Measurements from ENCODE around the gene CLEC2L. TPM values are rescaled to one million over a fixed set of nuclear protein-coding genes. Genes with fewer than 3 reads are reported as not detected.

The CLEC2L gene
- total RNA-seq, 1 experiment from 2014 or later = not detected

DNA sequence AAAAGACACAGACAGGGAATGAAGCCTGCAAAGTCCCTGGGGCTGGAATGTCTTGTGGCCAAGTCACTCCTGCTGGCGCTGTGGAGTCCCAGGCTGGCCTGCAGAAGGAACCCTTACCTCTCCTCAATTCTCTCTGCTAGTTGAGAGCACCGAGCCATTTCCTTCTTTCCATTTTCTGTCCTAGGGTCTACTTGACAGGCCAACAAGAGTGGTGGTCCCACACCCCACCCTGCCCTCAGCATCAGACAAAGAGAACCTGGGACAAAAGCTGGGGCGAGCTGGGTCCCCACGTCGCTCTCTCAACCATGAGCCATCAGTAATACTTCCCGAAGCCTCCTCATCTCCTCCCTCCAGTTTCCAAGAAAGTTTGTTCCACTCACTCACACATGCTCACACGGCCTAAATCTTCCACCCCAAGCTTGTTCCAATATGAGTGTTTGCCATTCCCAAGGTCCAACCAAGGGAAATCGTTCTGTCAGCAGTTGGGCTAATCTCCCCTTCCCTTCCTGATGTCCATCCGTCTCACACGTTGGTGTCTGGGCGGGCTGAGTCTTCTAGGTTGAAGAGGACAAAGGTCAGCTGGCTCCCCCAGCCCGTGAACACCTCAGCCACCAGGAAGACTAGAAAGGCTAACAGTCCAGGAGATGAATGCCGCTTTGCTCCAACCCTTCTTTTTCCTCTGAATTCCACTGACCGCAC is 44.3 kb downstream of the CLEC2L start:
- H3K9me3 ChIP-seq (ENCODE audit: control insufficient read depth in 1 of 2, insufficient read depth in 1 of 2, low read depth in 1 of 2, low read length in 2 of 2) = no peaks in the 10 kb centered on the region
- H3K9ac ChIP-seq (ENCODE audit: low read length) = no peak overlapping the region
- no peaks in the 10 kb centered on the region for H3K79me2 ChIP-seq (ENCODE audit: insufficient read depth, low read length)
- no peaks in the 10 kb centered on the region for H3K4me1 ChIP-seq (ENCODE audit: control insufficient read depth in 1 of 2, insufficient read depth in 2 of 2, low read length in 2 of 2)
- H3K4me3 ChIP-seq (replicated peaks in 1 of 2; ENCODE audit: low read depth in 1 of 2, low read length in 2 of 2) = no peak overlapping the region
- H3K27ac ChIP-seq (ENCODE audit: low read depth, low read length) = no peak overlapping the region
- POLR2A ChIA-PET = no interaction called here
- RAD21 ChIA-PET (ENCODE audit: low non-redundant PET in 1 of 2, low total read pairs in 2 of 2, uncharacterized antibody in 2 of 2, unreplicated experiment in 2 of 2) = no interaction called here
- H4K20me1 ChIP-seq (ENCODE audit: insufficient read depth) = no peaks in the 10 kb centered on the region
- no peaks in the 10 kb centered on the region for H3K36me3 ChIP-seq (ENCODE audit: control insufficient read depth in 1 of 2, insufficient read depth in 2 of 2, low read length in 2 of 2)
- no peak overlapping the region for H2AFZ ChIP-seq (ENCODE audit: low read depth, low read length, poor library complexity, severe bottlenecking)
- intact Hi-C loops (cut with micrococcal nuclease) = no loop called here
- ATAC-seq (no peak), DNase-seq (ENCODE audit: low read depth, low spot score) (no peak)
- TF ChIP-seq YY1 (IDR thresholded peaks at IDR 0.05; ENCODE audit: extremely low read depth, insufficient replicate concordance, low read depth, low read length) (no peak), SRF (IDR thresholded peaks at IDR 0.05; ENCODE audit: low read depth) (no peak), JUND (IDR thresholded peaks at IDR 0.05) (no peak), POLR2A (IDR thresholded peaks at IDR 0.05; ENCODE audit: borderline replicate concordance, extremely low read depth, insufficient read depth, insufficient read length) (no peak), CBX3 (IDR thresholded peaks at IDR 0.05; ENCODE audit: low read depth) (no peak), SP1 (IDR thresholded peaks at IDR 0.05; ENCODE audit: low read depth) (no peak)
- H3K4me2 ChIP-seq (ENCODE audit: low read length) = no peak overlapping the region
- H3K27me3 ChIP-seq (ENCODE audit: insufficient read depth, low read length) = no peaks in the 10 kb centered on the region
- CTCF ChIA-PET = no interaction called here
- H3K9me2 ChIP-seq (ENCODE audit: insufficient read depth) = no peaks in the 10 kb centered on the region
- no TSS peak for BruUV-seq (replicated peaks)

DNA sequence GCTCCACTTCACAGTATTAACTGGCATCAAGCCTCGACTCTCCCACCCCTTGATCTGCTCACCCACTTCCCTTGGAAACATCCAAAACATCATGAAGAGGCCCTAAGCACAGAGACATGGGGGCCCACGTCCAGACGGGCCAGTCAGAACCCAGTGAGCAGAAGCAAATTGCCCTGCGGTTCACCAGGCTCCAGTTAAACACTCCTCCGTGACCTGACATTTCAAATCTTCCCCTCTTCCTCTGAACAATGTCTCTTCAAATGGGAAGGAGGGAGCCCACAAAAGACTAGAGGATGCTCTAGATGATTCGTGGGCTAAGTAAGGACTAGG is 44.8 kb downstream of the CLEC2L start:
- H3K27ac ChIP-seq (ENCODE audit: low read depth, low read length) = no peak overlapping the region
- no peak overlapping the region for H3K4me3 ChIP-seq (replicated peaks in 1 of 2; ENCODE audit: low read depth in 1 of 2, low read length in 2 of 2)
- H4K20me1 ChIP-seq (ENCODE audit: insufficient read depth) = no peaks in the 10 kb centered on the region
- H3K79me2 ChIP-seq (ENCODE audit: insufficient read depth, low read length) = no peaks in the 10 kb centered on the region
- H3K9ac ChIP-seq (ENCODE audit: low read length) = no peak overlapping the region
- no TSS peak for BruUV-seq (replicated peaks)
- no peaks in the 10 kb centered on the region for H3K36me3 ChIP-seq (ENCODE audit: control insufficient read depth in 1 of 2, insufficient read depth in 2 of 2, low read length in 2 of 2)
- no peaks in the 10 kb centered on the region for H3K4me1 ChIP-seq (ENCODE audit: control insufficient read depth in 1 of 2, insufficient read depth in 2 of 2, low read length in 2 of 2)
- no peaks in the 10 kb centered on the region for H3K9me3 ChIP-seq (ENCODE audit: control insufficient read depth in 1 of 2, insufficient read depth in 1 of 2, low read depth in 1 of 2, low read length in 2 of 2)
- ChIA-PET POLR2A (no interaction called here), CTCF (no interaction called here), RAD21 (ENCODE audit: low non-redundant PET in 1 of 2, low total read pairs in 2 of 2, uncharacterized antibody in 2 of 2, unreplicated experiment in 2 of 2) (no interaction called here)
- no peaks in the 10 kb centered on the region for H3K9me2 ChIP-seq (ENCODE audit: insufficient read depth)
- no peak overlapping the region for H2AFZ ChIP-seq (ENCODE audit: low read depth, low read length, poor library complexity, severe bottlenecking)
- H3K27me3 ChIP-seq (ENCODE audit: insufficient read depth, low read length) = no peaks in the 10 kb centered on the region
- DNase-seq (ENCODE audit: low read depth, low spot score) (no peak), ATAC-seq (no peak)
- intact Hi-C loops (cut with micrococcal nuclease) = no loop called here
- no peak overlapping the region for H3K4me2 ChIP-seq (ENCODE audit: low read length)
- TF ChIP-seq TCF7L2 (IDR thresholded peaks at IDR 0.05; ENCODE audit: borderline replicate concordance, extremely low read depth, insufficient read depth, insufficient read length) (no peak), JUND (IDR thresholded peaks at IDR 0.05) (no peak), EGR1 (IDR thresholded peaks at IDR 0.05; ENCODE audit: low read depth) (no peak), SP1 (IDR thresholded peaks at IDR 0.05; ENCODE audit: low read depth) (no peak), EZH2phosphoT487 (IDR thresholded peaks at IDR 0.05; ENCODE audit: borderline replicate concordance) (no peak), ZFX (IDR thresholded peaks at IDR 0.05) (no peak)
- TF ChIP-seq, protein P1, sequence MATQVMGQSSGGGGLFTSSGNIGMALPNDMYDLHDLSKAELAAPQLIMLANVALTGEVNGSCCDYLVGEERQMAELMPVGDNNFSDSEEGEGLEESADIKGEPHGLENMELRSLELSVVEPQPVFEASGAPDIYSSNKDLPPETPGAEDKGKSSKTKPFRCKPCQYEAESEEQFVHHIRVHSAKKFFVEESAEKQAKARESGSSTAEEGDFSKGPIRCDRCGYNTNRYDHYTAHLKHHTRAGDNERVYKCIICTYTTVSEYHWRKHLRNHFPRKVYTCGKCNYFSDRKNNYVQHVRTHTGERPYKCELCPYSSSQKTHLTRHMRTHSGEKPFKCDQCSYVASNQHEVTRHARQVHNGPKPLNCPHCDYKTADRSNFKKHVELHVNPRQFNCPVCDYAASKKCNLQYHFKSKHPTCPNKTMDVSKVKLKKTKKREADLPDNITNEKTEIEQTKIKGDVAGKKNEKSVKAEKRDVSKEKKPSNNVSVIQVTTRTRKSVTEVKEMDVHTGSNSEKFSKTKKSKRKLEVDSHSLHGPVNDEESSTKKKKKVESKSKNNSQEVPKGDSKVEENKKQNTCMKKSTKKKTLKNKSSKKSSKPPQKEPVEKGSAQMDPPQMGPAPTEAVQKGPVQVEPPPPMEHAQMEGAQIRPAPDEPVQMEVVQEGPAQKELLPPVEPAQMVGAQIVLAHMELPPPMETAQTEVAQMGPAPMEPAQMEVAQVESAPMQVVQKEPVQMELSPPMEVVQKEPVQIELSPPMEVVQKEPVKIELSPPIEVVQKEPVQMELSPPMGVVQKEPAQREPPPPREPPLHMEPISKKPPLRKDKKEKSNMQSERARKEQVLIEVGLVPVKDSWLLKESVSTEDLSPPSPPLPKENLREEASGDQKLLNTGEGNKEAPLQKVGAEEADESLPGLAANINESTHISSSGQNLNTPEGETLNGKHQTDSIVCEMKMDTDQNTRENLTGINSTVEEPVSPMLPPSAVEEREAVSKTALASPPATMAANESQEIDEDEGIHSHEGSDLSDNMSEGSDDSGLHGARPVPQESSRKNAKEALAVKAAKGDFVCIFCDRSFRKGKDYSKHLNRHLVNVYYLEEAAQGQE (IDR thresholded peaks at IDR 0.05; ENCODE audit: low read depth) = no peak
- TF ChIP-seq, protein P2, sequence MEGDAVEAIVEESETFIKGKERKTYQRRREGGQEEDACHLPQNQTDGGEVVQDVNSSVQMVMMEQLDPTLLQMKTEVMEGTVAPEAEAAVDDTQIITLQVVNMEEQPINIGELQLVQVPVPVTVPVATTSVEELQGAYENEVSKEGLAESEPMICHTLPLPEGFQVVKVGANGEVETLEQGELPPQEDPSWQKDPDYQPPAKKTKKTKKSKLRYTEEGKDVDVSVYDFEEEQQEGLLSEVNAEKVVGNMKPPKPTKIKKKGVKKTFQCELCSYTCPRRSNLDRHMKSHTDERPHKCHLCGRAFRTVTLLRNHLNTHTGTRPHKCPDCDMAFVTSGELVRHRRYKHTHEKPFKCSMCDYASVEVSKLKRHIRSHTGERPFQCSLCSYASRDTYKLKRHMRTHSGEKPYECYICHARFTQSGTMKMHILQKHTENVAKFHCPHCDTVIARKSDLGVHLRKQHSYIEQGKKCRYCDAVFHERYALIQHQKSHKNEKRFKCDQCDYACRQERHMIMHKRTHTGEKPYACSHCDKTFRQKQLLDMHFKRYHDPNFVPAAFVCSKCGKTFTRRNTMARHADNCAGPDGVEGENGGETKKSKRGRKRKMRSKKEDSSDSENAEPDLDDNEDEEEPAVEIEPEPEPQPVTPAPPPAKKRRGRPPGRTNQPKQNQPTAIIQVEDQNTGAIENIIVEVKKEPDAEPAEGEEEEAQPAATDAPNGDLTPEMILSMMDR (IDR thresholded peaks at IDR 0.05 in 2 of 3, conservative IDR thresholded peaks at IDR 0.05 in 1 of 3; ENCODE audit: borderline replicate concordance in 1 of 3, insufficient read depth in 1 of 3, low read depth in 2 of 3, low read length in 2 of 3) = no peak

Data from HCT116 (cell line).